ENCODE data around the gene SMARCC2.

- TF ChIP-seq CTCF (IDR thresholded peaks at IDR 0.05), result no peak
- TF ChIP-seq POLR2A (IDR thresholded peaks at IDR 0.05), result no peak
Observed at GRCh38 chr12:56202838-56203237, 13.6 kb upstream of the SMARCC2 start.

All from prostate gland (tissue), 2 donors.